Mesodermal cell (in vitro differentiated cells): ENCODE data around the gene NMNAT2. TPM values are rescaled to one million over a fixed set of nuclear protein-coding genes. Genes with fewer than 3 reads are reported as not detected.

Experiments
- H3K27ac ChIP-seq: 2 replicates; pipeline ENCODE4 v1.7.0; 2013; ENCODE audit warnings: mild to moderate bottlenecking, low read depth, low read length, moderate library complexity; ENCODE audit not compliant: severe bottlenecking
- H3K36me3 ChIP-seq: 2 replicates; pipeline ENCODE4 v1.7.1; 2013; ENCODE audit warnings: mild to moderate bottlenecking, low read length, moderate library complexity; ENCODE audit not compliant: control insufficient read depth, insufficient read depth
- H3K4me1 ChIP-seq: one replicate; pipeline ENCODE4 v1.7.1; 2013; ENCODE audit warnings: mild to moderate bottlenecking, low read length; ENCODE audit not compliant: insufficient read depth, control insufficient read depth, poor library complexity, severe bottlenecking
- H3K4me3 ChIP-seq: 2 replicates; pipeline ENCODE4 v1.7.0; 2013; ENCODE audit warnings: low read length, control low read depth, mild to moderate bottlenecking; ENCODE audit not compliant: insufficient read depth, poor library complexity, severe bottlenecking; ENCODE audit errors: extremely low read depth
- H3K9me3 ChIP-seq: 2 replicates; pipeline ENCODE4 v1.7.1; 2013; ENCODE audit warnings: mild to moderate bottlenecking, low read length, moderate library complexity; ENCODE audit not compliant: control insufficient read depth
- WGBS, 2 experiments: methylation state at CpG; one replicate each; pipeline ENCODE4 v1.1.5; 2013; ENCODE audit warnings: missing lambda C conversion rate in 2 of 2; ENCODE audit not compliant: insufficient coverage in 2 of 2; 5-methylcytosine and 5-hydroxymethylcytosine counted together
- polyA plus RNA-seq, 2 experiments: library from polyadenylated mRNA; stranded (reverse); fragments of 50-300 nt; gene quantifications; one replicate each; pipeline ENCODE4 v1.2.3, GENCODE V29; 2013

The NMNAT2 gene
- 4.2 TPM for polyA plus RNA-seq (2013, experiment 1 of 2)
- polyA plus RNA-seq (2013, experiment 2 of 2): 2.2 TPM

- WGBS, 2 experiments: 0 to 1% methylated on average over 29 to 37 of the region's 45 CpGs
Observed at GRCh38 chr1:183417772-183418491, at the start of gene NMNAT2. Gene NMNAT2 (minus strand): TSS chr1:183418380. CDS start chr1:183418267, 113 bp downstream.

GRCh38 chr1:183467687-183468086 is 49.5 kb upstream of the NMNAT2 start:
- Histone ChIP-seq H3K9me3 (no peaks in the 10 kb centered on the region), H3K36me3 (no peaks in the 10 kb centered on the region), H3K27ac (no peak overlapping the region), H3K4me3 (no peak overlapping the region), H3K4me1 (no peaks in the 10 kb centered on the region)
- WGBS, 2 experiments: no CpG with 5 or more reads among the region's 1 CpG

More at GRCh38 chr1:183417772-183418491, at the start of gene NMNAT2:
- Histone ChIP-seq H3K36me3 (no peaks in the 10 kb centered on the region), H3K27ac (no peak within 1 kb of the TSS), H3K9me3 (no peaks in the 10 kb centered on the region), H3K4me3 (peak within 1 kb of the TSS; percentile 36), H3K4me1 (peaks cover 3% of the 10 kb centered on the region)

GRCh38 chr1:183466781-183467180 is 48.6 kb upstream of the NMNAT2 start:
- no peak overlapping the region for H3K4me3 ChIP-seq
- H3K9me3 ChIP-seq: no peaks in the 10 kb centered on the region
- H3K27ac ChIP-seq: no peak overlapping the region
- WGBS, 2 experiments: no CpG with 5 or more reads among the region's 2 CpGs
- H3K4me1 ChIP-seq: no peaks in the 10 kb centered on the region
- H3K36me3 ChIP-seq: no peaks in the 10 kb centered on the region

GRCh38 chr1:183463566-183463965 is 45.4 kb upstream of the NMNAT2 start:
- H3K27ac ChIP-seq: no peak overlapping the region
- H3K4me1 ChIP-seq: no peaks in the 10 kb centered on the region
- WGBS, 2 experiments: 60 to 100% methylated on average over 1 of the region's 2 CpGs
- H3K4me3 ChIP-seq: no peak overlapping the region
- no peaks in the 10 kb centered on the region for H3K36me3 ChIP-seq
- H3K9me3 ChIP-seq: no peaks in the 10 kb centered on the region

DNA sequence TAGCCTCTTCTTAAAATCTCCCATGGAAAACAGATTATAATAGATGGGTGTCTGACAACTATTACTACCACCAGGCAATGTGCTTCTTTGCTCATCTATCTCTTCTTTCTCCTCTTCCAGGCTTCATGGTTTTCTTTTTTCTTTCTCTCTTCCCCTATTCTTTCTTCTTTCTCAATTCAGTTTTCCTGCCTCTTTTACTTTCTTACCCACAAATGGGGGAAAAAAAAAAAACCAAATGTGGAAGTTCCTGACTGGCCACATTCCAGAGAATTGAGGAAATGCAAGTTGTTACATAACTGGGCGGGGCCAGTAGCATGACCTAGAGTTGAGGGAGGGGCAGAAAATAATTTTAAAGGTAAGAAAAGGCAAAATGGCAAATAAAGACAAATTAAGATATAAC is 43.2 kb upstream of the NMNAT2 start:
- Histone ChIP-seq H3K9me3 (no peaks in the 10 kb centered on the region), H3K4me3 (no peak overlapping the region), H3K36me3 (no peaks in the 10 kb centered on the region), H3K4me1 (no peaks in the 10 kb centered on the region), H3K27ac (no peak overlapping the region)
- whole genome bisulfite sequencing, 2 experiments: no CpG with 5 or more reads among the region's 1 CpG

- Histone ChIP-seq H3K27ac (no peak overlapping the region), H3K36me3 (no peaks in the 10 kb centered on the region), H3K9me3 (no peaks in the 10 kb centered on the region), H3K4me1 (no peaks in the 10 kb centered on the region), H3K4me3 (no peak overlapping the region)
- WGBS, 2 experiments: 90 to 100% methylated on average over 1 to 2 of the region's 2 CpGs
Observed at GRCh38 chr1:183460596-183460995, 42.4 kb upstream of the NMNAT2 start.

GRCh38 chr1:183457449-183457848 is 39.3 kb upstream of the NMNAT2 start:
- Histone ChIP-seq H3K9me3 (no peaks in the 10 kb centered on the region), H3K36me3 (no peaks in the 10 kb centered on the region), H3K4me3 (no peak overlapping the region), H3K27ac (no peak overlapping the region), H3K4me1 (no peaks in the 10 kb centered on the region)
- 100% methylated on average over 2 of the region's 3 CpGs; no CpG with 5 or more reads in 1 of the 2 experiments for WGBS, 2 experiments

- Histone ChIP-seq H3K36me3 (no peaks in the 10 kb centered on the region), H3K4me1 (no peaks in the 10 kb centered on the region), H3K4me3 (no peak overlapping the region), H3K9me3 (no peaks in the 10 kb centered on the region), H3K27ac (no peak overlapping the region)
- no CpG with 5 or more reads among the region's 1 CpG for WGBS, 2 experiments
Observed at GRCh38 chr1:183456826-183457225, 38.6 kb upstream of the NMNAT2 start.

DNA sequence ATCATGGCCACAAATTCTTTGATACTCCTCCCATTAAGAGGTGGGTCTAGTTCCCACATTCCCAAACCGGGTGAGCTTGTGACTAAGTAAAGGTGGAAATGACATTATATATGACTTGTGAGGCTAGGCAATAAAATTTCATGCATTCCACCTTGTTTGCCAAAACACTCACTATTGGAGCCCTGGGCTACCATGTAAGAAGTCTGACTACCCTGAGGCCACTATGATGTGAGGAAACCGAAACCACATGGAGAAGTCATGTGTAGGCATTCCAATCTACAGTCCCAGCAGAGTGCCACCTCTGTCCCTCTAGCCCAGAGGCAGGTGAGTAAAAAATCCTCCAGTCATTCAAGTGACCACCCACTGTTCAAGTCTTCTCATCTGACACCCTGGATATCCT is 36.2 kb upstream of the NMNAT2 start:
- Histone ChIP-seq H3K36me3 (no peaks in the 10 kb centered on the region), H3K4me1 (no peaks in the 10 kb centered on the region), H3K4me3 (no peak overlapping the region), H3K27ac (no peak overlapping the region), H3K9me3 (no peaks in the 10 kb centered on the region)
- 83 to 89% methylated on average over 1 of the region's 2 CpGs for WGBS, 2 experiments

DNA sequence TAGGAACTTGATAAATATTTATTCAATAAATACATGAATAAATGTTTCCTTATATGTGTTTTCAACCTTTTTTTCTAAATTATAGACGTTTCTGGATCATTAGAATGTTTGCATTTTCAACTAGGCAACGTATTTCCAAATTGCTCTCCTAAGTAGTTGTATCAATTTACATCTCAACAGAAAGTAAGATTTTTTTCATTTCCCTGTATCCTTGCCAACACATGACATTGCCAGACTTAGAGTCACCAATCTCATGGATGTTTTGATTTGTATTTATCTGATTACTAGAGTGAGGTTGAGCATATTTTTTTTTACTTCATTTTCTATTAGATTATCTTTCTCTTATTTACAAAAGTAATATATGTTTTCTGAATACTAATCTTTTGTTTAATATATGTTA is 31.9 kb upstream of the NMNAT2 start:
- Histone ChIP-seq H3K9me3 (no peaks in the 10 kb centered on the region), H3K4me3 (no peak overlapping the region), H3K36me3 (no peaks in the 10 kb centered on the region), H3K27ac (no peak overlapping the region), H3K4me1 (no peaks in the 10 kb centered on the region)
- no CpG with 5 or more reads among the region's 2 CpGs for WGBS, 2 experiments

DNA sequence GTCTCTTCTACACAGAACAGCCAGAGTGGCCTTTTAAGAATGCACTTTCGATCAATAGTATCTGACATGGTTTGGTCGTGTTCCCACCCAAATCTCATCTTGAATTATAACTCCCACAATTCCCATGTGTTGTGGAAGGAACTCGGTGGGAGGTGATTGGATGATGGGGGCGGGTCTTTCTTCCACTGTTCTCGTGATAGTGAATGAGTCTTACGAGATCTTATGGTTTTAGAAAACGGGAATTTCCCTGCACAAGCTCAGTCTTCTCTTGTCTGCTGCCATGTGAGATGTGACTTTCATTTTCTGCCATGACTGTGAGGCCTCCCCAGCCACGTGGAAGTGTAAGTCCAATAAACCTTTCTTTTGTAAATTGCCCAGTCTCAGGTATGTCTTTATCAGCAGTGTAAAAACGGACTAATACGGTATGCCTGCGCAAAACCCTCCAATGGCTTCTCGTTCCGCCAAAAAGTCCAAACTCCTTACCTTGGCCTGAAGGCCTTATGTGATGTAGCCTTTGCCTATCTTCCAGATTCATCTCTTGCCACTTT is 31.1 kb upstream of the NMNAT2 start:
- Histone ChIP-seq H3K27ac (no peak overlapping the region), H3K36me3 (no peaks in the 10 kb centered on the region), H3K4me1 (peaks cover 5% of the 10 kb centered on the region), H3K9me3 (no peaks in the 10 kb centered on the region), H3K4me3 (no peak overlapping the region)
- WGBS, 2 experiments: 96 to 97% methylated on average over 8 to 9 of the region's 13 CpGs
